Testis (tissue), 3 donors: Measurements from ENCODE around the gene RAPSN. TPM values are rescaled to one million over a fixed set of nuclear protein-coding genes. Genes with fewer than 3 reads are reported as not detected.

Experiments used
- DNase-seq: peaks from one replicate; pipeline ENCODE4 v3.0.0-alpha.2; 2019
- H3K27ac ChIP-seq, 2 donors: fragments of 200-600 bp; sonication (generic); one replicate each; pipeline ENCODE4 v1.5.1; 2019
- H3K27me3 ChIP-seq: fragments of 200-600 bp; sonication (generic); one replicate; pipeline ENCODE4 v1.5.1; 2019
- H3K36me3 ChIP-seq: fragments of 200-600 bp; sonication (generic); one replicate; pipeline ENCODE4 v1.5.1; 2017; ENCODE audit warnings: low read depth; ENCODE audit errors: missing control alignments
- H3K4me1 ChIP-seq: fragments of 200-600 bp; sonication (generic); one replicate; pipeline ENCODE4 v1.5.1; 2019
- H3K4me3 ChIP-seq, 2 donors: fragments of 200-600 bp; sonication (generic); one replicate each; pipeline ENCODE4 v1.5.1; 2017 to 2019
- H3K9me3 ChIP-seq: fragments of 200-600 bp; sonication (generic); one replicate; pipeline ENCODE4 v1.5.1; 2017
- CTCF ChIP-seq, 3 experiments: fragments of 450-650 bp in 2 of 3; fragments of 200-600 bp in 1 of 3; sonication (generic) in 1 of 3; IDR thresholded peaks; one replicate each; pipeline ENCODE4 v1.5.1; 2016 to 2019; ENCODE audit warnings: antibody characterized with exemption in 3 of 3, mild to moderate bottlenecking in 2 of 3, moderate library complexity in 1 of 3
- POLR2A ChIP-seq: fragments of 450-650 bp; IDR thresholded peaks from one replicate; pipeline ENCODE4 v1.6.1; 2017; ENCODE audit warnings: antibody characterized with exemption, mild to moderate bottlenecking, moderate library complexity
- WGBS, 2 donors: methylation state at CpG; one replicate each; pipeline ENCODE4 v1.1.5; 2018; 5-methylcytosine and 5-hydroxymethylcytosine counted together
- intact Hi-C: fragments of 100-400 bp; cut with DNase I; formaldehyde crosslinking; loops from one replicate; pipeline ENCODE4 v1.15.1; 2023; ENCODE audit warnings: low total_unique reads
- polyA plus RNA-seq: library from polyadenylated mRNA; stranded (reverse); fragments of 350-450 nt; fragmentation: Illumina TruSeq; extraction: RNeasy Lipid Tissue Mini Kit (QIAGEN cat#74804); gene quantifications from one replicate; pipeline ENCODE4 v1.2.3, GENCODE V29; 2014; ENCODE audit warnings: low read depth, low replicate concordance; ENCODE audit not compliant: insufficient read depth
- total RNA-seq, 2 donors: library from RNA; depleted of rRNA; stranded (reverse); fragments of >200 nt; gene quantifications; one replicate each; pipeline ENCODE4 v1.2.3, GENCODE V29; 2016

Gene RAPSN
- total and polyA plus RNA-seq, 3 donors from 2014 or later = 0.19 to 0.65 (median 0.63) TPM

GRCh38 chr11:47415949-47416472, 32.9 kb downstream of the RAPSN start:
- Histone ChIP-seq H3K36me3 (no peaks in the 10 kb centered on the region), H3K4me1 (peaks cover 19% of the 10 kb centered on the region), H3K27ac (peak overlapping the region in 1 of 2 donors; percentile 76), H3K4me3 (no peak overlapping the region), H3K27me3 (no peaks in the 10 kb centered on the region), H3K9me3 (no peaks in the 10 kb centered on the region)
- TF ChIP-seq CTCF (IDR thresholded peaks at IDR 0.05) (no peak), POLR2A (no peak)
- intact Hi-C loops = no loop called here
- DNase-seq = peak; percentile 71
- WGBS, 2 donors = 37 to 66% methylated on average over 8 to 11 of the region's 13 CpGs

GRCh38 chr11:47415091-47415854, 33.7 kb downstream of the RAPSN start:
- WGBS, 2 donors = 89 to 91% methylated on average over 23 to 31 of the region's 31 CpGs
- H3K4me1 ChIP-seq = peaks cover 23% of the 10 kb centered on the region

GRCh38 chr11:47414685-47415070, 34.3 kb downstream of the RAPSN start:
- H3K4me1 ChIP-seq = peaks cover 24% of the 10 kb centered on the region
- 96% methylated on average over 18 of the region's 19 CpGs; no CpG with 5 or more reads in 1 of the 2 donors for WGBS, 2 donors
- H3K27me3 ChIP-seq = no peaks in the 10 kb centered on the region
- peak overlapping the region; percentile 25 to 63 for H3K27ac ChIP-seq
- H3K4me3 ChIP-seq = no peak overlapping the region
- H3K9me3 ChIP-seq = no peaks in the 10 kb centered on the region
- intact Hi-C loops = no loop called here
- no peaks in the 10 kb centered on the region for H3K36me3 ChIP-seq
- TF ChIP-seq POLR2A (no peak), CTCF (IDR thresholded peaks at IDR 0.05) (no peak)
- no peak for DNase-seq

More at GRCh38 chr11:47415091-47415854, 33.7 kb downstream of the RAPSN start:
- DNase-seq = no peak
- no peaks in the 10 kb centered on the region for H3K36me3 ChIP-seq
- no peak overlapping the region for H3K4me3 ChIP-seq
- H3K27me3 ChIP-seq = no peaks in the 10 kb centered on the region
- intact Hi-C loops = no loop called here
- TF ChIP-seq POLR2A = no peak
- no peak for TF ChIP-seq CTCF (IDR thresholded peaks at IDR 0.05)
- no peaks in the 10 kb centered on the region for H3K9me3 ChIP-seq
- H3K27ac ChIP-seq = peak overlapping the region in 1 of 2 donors; percentile 76

- TF ChIP-seq POLR2A (no peak), CTCF (IDR thresholded peaks at IDR 0.05) (no peak)
- Histone ChIP-seq H3K36me3 (no peaks in the 10 kb centered on the region), H3K27ac (peak overlapping the region; percentile 25 to 63), H3K4me1 (peaks cover 30% of the 10 kb centered on the region), H3K4me3 (no peak overlapping the region), H3K27me3 (no peaks in the 10 kb centered on the region), H3K9me3 (no peaks in the 10 kb centered on the region)
- intact Hi-C loops = no loop called here
- peak; percentile 53 for DNase-seq
- 56 to 69% methylated on average over 11 to 16 of the region's 16 CpGs for whole genome bisulfite sequencing, 2 donors
Measured at GRCh38 chr11:47413908-47414684, 34.8 kb downstream of the RAPSN start.
